CD4-positive, alpha-beta T cell treated with Interferon alpha-2 for 1 hour (primary cell): ENCODE results near the gene MFAP4.

Experiments
- DNase-seq, 2 donors: peaks; one replicate each; pipeline ENCODE4 v3.0.0-alpha.2; 2020 to 2022

The MFAP4 gene

GRCh38 chr17:19409509-19409908 is 22.5 kb upstream of the MFAP4 start:
- DNase-seq, result no peak

GRCh38 chr17:19409066-19409465 is 22.1 kb upstream of the MFAP4 start:
- no peak for DNase-seq

GRCh38 chr17:19408346-19408710 is 21.3 kb upstream of the MFAP4 start:
- DNase-seq, result no peak

- no peak for DNase-seq
Observed at GRCh38 chr17:19407601-19408345, 20.8 kb upstream of the MFAP4 start.

GRCh38 chr17:19405114-19405513 is 18.1 kb upstream of the MFAP4 start:
- DNase-seq, result no peak

GRCh38 chr17:19404264-19404663 is 17.3 kb upstream of the MFAP4 start:
- DNase-seq, result no peak

- DNase-seq, result no peak
Observed at GRCh38 chr17:19403021-19403420, 16.0 kb upstream of the MFAP4 start.

GRCh38 chr17:19402171-19402570 is 15.2 kb upstream of the MFAP4 start:
- DNase-seq, result no peak

GRCh38 chr17:19401321-19402010 is 14.5 kb upstream of the MFAP4 start:
- no peak for DNase-seq

- no peak for DNase-seq
Observed at GRCh38 chr17:19399750-19400450, 12.9 kb upstream of the MFAP4 start.

GRCh38 chr17:19398301-19399181 is 11.6 kb upstream of the MFAP4 start:
- peak in 1 of 2 donors; percentile 63 for DNase-seq

GRCh38 chr17:19397556-19398041 is 10.6 kb upstream of the MFAP4 start:
- no peak for DNase-seq

GRCh38 chr17:19392303-19392702 is 5.3 kb upstream of the MFAP4 start:
- DNase-seq, result no peak

- no peak for DNase-seq
Observed at GRCh38 chr17:19391432-19391831, 4.4 kb upstream of the MFAP4 start.

- DNase-seq, result no peak
Observed at GRCh38 chr17:19390951-19391350, 4.0 kb upstream of the MFAP4 start.

GRCh38 chr17:19388791-19389785 is 2.1 kb upstream of the MFAP4 start:
- DNase-seq, result no peak

- DNase-seq, result no peak
Observed at GRCh38 chr17:19387921-19388521, 1.0 kb upstream of the MFAP4 start.

- peak in 1 of 2 donors; percentile 69 for DNase-seq
Observed at GRCh38 chr17:19386051-19386929, 700 bp downstream of the MFAP4 start.

- DNase-seq, result no peak
Observed at GRCh38 chr17:19385521-19385983, 1.4 kb downstream of the MFAP4 start.
